B cell (primary cell): ENCODE data around the gene SMAD7. TPM values are rescaled to one million over a fixed set of nuclear protein-coding genes. Genes with fewer than 3 reads are reported as not detected.

Source experiments
- ATAC-seq: fragments of 200-7000 bp; cut with Tn5 transposase; one replicate; pipeline ENCODE4 v1.10.0; 2021; ENCODE audit warnings: low read depth, mild to moderate bottlenecking, moderate number of reproducible peaks, moderate library complexity
- CTCF ChIA-PET: fragments of 350-600 bp; sonication (Branson Sonifier 250); formaldehyde crosslinking; loops from one replicate; lab custom pipeline; 2021; ENCODE audit warnings: antibody characterized with exemption, inconsistent platforms; lab: Charles Lee
- POLR2A ChIA-PET: fragments of 350-600 bp; sonication (Branson Sonifier 250); formaldehyde crosslinking; loops from one replicate; lab custom pipeline; 2021; ENCODE audit warnings: antibody characterized with exemption; lab: Charles Lee
- DNase-seq: peaks from one replicate; pipeline ENCODE4 v3.0.0; 2013
- H2AFZ ChIP-seq: 2 replicates; pipeline ENCODE4 v1.6.1; 2012; ENCODE audit warnings: mild to moderate bottlenecking, low read depth, low read length; ENCODE audit not compliant: insufficient read depth, poor library complexity, severe bottlenecking
- H3K27ac ChIP-seq, 2 donors: 1 replicate in 1 of 2; 2 replicates in 1 of 2; pipeline ENCODE4 v1.5.1; 2012 to 2013; ENCODE audit warnings: low read length in 2 of 2, mild to moderate bottlenecking in 2 of 2, moderate library complexity in 1 of 2
- H3K27me3 ChIP-seq, 4 experiments: fragments of 200-600 bp in 1 of 4; sonication (generic) in 1 of 4; replicated peaks in 1 of 4; 1 replicate in 2 of 4; 2 replicates in 2 of 4; pipeline versions ENCODE4 v1.6.1 to v1.7.0; 2013 to 2016; ENCODE audit warnings: low read length in 3 of 4, mild to moderate bottlenecking in 2 of 4, mixed read lengths in 1 of 4, moderate library complexity in 1 of 4; ENCODE audit not compliant: insufficient read depth in 4 of 4, control insufficient read depth in 3 of 4; ENCODE audit errors: control extremely low read depth in 1 of 4
- H3K36me3 ChIP-seq, 2 experiments: replicated peaks in 1 of 2; 1 replicate in 1 of 2; 2 replicates in 1 of 2; pipeline versions ENCODE4 v1.6.1 to v1.7.1; 2013; ENCODE audit warnings: low read length in 1 of 2; ENCODE audit not compliant: insufficient read depth in 2 of 2, control insufficient read depth in 1 of 2; ENCODE audit errors: control extremely low read depth in 1 of 2, extremely low read depth in 1 of 2
- H3K4me1 ChIP-seq, 2 donors: fragments of 200-600 bp in 1 of 2; sonication (generic) in 1 of 2; 1 replicate in 1 of 2; 2 replicates in 1 of 2; pipeline versions ENCODE4 v1.5.1 to v1.6.1; 2013 to 2017; ENCODE audit warnings: low read length in 2 of 2; ENCODE audit not compliant: control insufficient read depth in 2 of 2, insufficient read depth in 2 of 2
- H3K4me2 ChIP-seq: replicated peaks from 2 replicates; pipeline ENCODE3; 2012; ENCODE audit warnings: mild to moderate bottlenecking, low read depth, low read length; ENCODE audit not compliant: poor library complexity, severe bottlenecking
- H3K4me3 ChIP-seq, 5 experiments: fragments of 200-600 bp in 1 of 5; sonication (generic) in 1 of 5; 1 replicate in 3 of 5; 2 replicates in 2 of 5; pipeline versions ENCODE4 v1.5.1 to v1.7.0; 2011 to 2016; ENCODE audit warnings: low read length in 4 of 5, mild to moderate bottlenecking in 4 of 5, low read depth in 2 of 5, control low read depth in 1 of 5, moderate library complexity in 1 of 5; ENCODE audit not compliant: insufficient read depth in 1 of 5; ENCODE audit errors: control extremely low read depth in 1 of 5, extremely low read depth in 1 of 5
- H3K79me2 ChIP-seq: fragments of 200-600 bp; sonication (generic); one replicate; pipeline ENCODE4 v1.6.0; 2016; ENCODE audit warnings: low read length; ENCODE audit not compliant: control insufficient read depth, insufficient read depth
- H3K9ac ChIP-seq: fragments of 200-600 bp; sonication (generic); 2 replicates; pipeline ENCODE4 v1.6.1; 2017; ENCODE audit warnings: mild to moderate bottlenecking, low read length, moderate library complexity
- H3K9me3 ChIP-seq, 3 donors: one replicate each; pipeline versions ENCODE4 v1.6.1 to v1.7.1; 2013; ENCODE audit warnings: low read length in 2 of 3; ENCODE audit not compliant: control insufficient read depth in 2 of 3, insufficient read depth in 1 of 3; ENCODE audit errors: control extremely low read depth in 1 of 3
- H4K20me1 ChIP-seq: 2 replicates; pipeline ENCODE4 v1.6.0; 2012; ENCODE audit warnings: mild to moderate bottlenecking, low read length; ENCODE audit not compliant: insufficient read depth, control insufficient read depth, poor library complexity, severe bottlenecking
- H3K27ac Mint-ChIP-seq: one replicate; pipeline ENCODE4 v1.8.0; 2021; ENCODE audit warnings: mixed read lengths
- H3K27me3 Mint-ChIP-seq: one replicate; pipeline ENCODE4 v1.8.0; 2021; ENCODE audit warnings: mixed read lengths
- H3K4me1 Mint-ChIP-seq: one replicate; pipeline ENCODE4 v1.8.0; 2021; ENCODE audit warnings: mixed read lengths
- H3K4me3 Mint-ChIP-seq: one replicate; pipeline ENCODE4 v1.8.0; 2021; ENCODE audit warnings: mixed read lengths
- H3K9me3 Mint-ChIP-seq: one replicate; pipeline ENCODE4 v1.8.0; 2022; ENCODE audit warnings: mixed read lengths; ENCODE audit not compliant: insufficient read depth
- CTCF ChIP-seq: fragments of 200-600 bp; IDR thresholded peaks from one replicate; pipeline ENCODE4 v1.8.0; 2022; ENCODE audit warnings: antibody characterized with exemption, mild to moderate bottlenecking
- EZH2 ChIP-seq: IDR thresholded peaks from 2 replicates; pipeline ENCODE4 v1.6.1; 2012; ENCODE audit warnings: borderline replicate concordance, low read depth, mild to moderate bottlenecking, moderate library complexity, low read length; ENCODE audit not compliant: insufficient read depth, poor library complexity, severe bottlenecking
- WGBS: methylation state at CpG from one replicate; pipeline ENCODE4 v1.1.5; 2013; ENCODE audit warnings: missing lambda C conversion rate; ENCODE audit not compliant: insufficient coverage; 5-methylcytosine and 5-hydroxymethylcytosine counted together
- intact Hi-C: fragments of 100-400 bp; cut with micrococcal nuclease; formaldehyde crosslinking; loops from one replicate; pipeline ENCODE4 v1.10.0; 2022
- polyA plus RNA-seq: library from polyadenylated mRNA; depleted of rRNA; stranded (reverse); fragments of >200 nt; gene quantifications from 2 replicates; pipeline ENCODE4 v1.2.3, GENCODE V29; 2012
- total RNA-seq, 2 donors: library from RNA; stranded (reverse); fragments of 120-200 nt in 1 of 2; gene quantifications; 1 replicate in 1 of 2; 2 replicates in 1 of 2; pipeline versions ENCODE4 v1.2.3 to v1.2.4, GENCODE V29; 2013 to 2022

Gene SMAD7
- total and polyA plus RNA-seq, 2 donors (not counting 1 experiment from before 2014, with no cell fraction given) = 10.1 to 20.9 TPM

GRCh38 chr18:48991676-48992075, 40.9 kb upstream of the SMAD7 start:
- peaks cover 18 to 20% of the 10 kb centered on the region in 2 donors for H3K4me1 ChIP-seq
- ATAC-seq (no peak), DNase-seq (no peak)
- H3K27me3 Mint-ChIP-seq = no peaks in the 10 kb centered on the region
- H3K4me2 ChIP-seq = no peak overlapping the region
- intact Hi-C loops = loop anchor here (2.0 kb wide), 1 partner anchor 39 kb away; no protein-coding TSS in a partner anchor
- POLR2A ChIA-PET = no interaction called here
- no peaks in the 10 kb centered on the region for H4K20me1 ChIP-seq
- CTCF ChIA-PET = no interaction called here
- TF ChIP-seq EZH2 = no peak
- H3K9ac ChIP-seq = no peak overlapping the region
- no peaks in the 10 kb centered on the region for H3K79me2 ChIP-seq
- no peak overlapping the region for H3K27ac ChIP-seq
- H3K27ac Mint-ChIP-seq = no peak overlapping the region
- H3K4me1 Mint-ChIP-seq = peaks cover 18% of the 10 kb centered on the region
- no peak overlapping the region for H3K4me3 ChIP-seq
- H3K9me3 Mint-ChIP-seq = no peaks in the 10 kb centered on the region
- no peaks in the 10 kb centered on the region for H3K9me3 ChIP-seq
- 95% methylated on average over 9 of the region's 10 CpGs for WGBS
- H2AFZ ChIP-seq = no peak overlapping the region
- H3K27me3 ChIP-seq = no peaks in the 10 kb centered on the region
- H3K36me3 ChIP-seq = no peaks in the 10 kb centered on the region
- H3K4me3 Mint-ChIP-seq = no peak overlapping the region

- no peak for TF ChIP-seq CTCF
- TF ChIP-seq EZH2 = no peak
- CTCF ChIA-PET = no interaction called here
- intact Hi-C loops = no loop called here
- no peak for DNase-seq
- Histone ChIP-seq H3K27ac (no peak overlapping the region), H3K4me2 (no peak overlapping the region), H3K79me2 (no peaks in the 10 kb centered on the region), H3K36me3 (no peaks in the 10 kb centered on the region), H4K20me1 (no peaks in the 10 kb centered on the region), H2AFZ (no peak overlapping the region), H3K4me3 (no peak overlapping the region), H3K4me1 (peaks cover 18 to 20% of the 10 kb centered on the region in 2 donors), H3K9me3 (no peaks in the 10 kb centered on the region), H3K27me3 (no peaks in the 10 kb centered on the region), H3K9ac (no peak overlapping the region)
- Mint-ChIP-seq H3K9me3 (no peaks in the 10 kb centered on the region), H3K4me1 (peaks cover 18% of the 10 kb centered on the region), H3K27ac (no peak overlapping the region), H3K4me3 (no peak overlapping the region), H3K27me3 (no peaks in the 10 kb centered on the region)
- WGBS = 91% methylated on average over 5 of the region's 5 CpGs
- no peak for ATAC-seq
- POLR2A ChIA-PET = no interaction called here
These were observed 40.5 kb upstream of the SMAD7 start for GRCh38 chr18:48991319-48991660.
